Measurements from ENCODE around the gene ARHGAP26. TPM values are rescaled to one million over a fixed set of nuclear protein-coding genes. Genes with fewer than 3 reads are reported as not detected.

The ARHGAP26 gene
- total and polyA plus RNA-seq, 2 experiments from 2014 or later = 9.5 to 16.8 TPM

DNA sequence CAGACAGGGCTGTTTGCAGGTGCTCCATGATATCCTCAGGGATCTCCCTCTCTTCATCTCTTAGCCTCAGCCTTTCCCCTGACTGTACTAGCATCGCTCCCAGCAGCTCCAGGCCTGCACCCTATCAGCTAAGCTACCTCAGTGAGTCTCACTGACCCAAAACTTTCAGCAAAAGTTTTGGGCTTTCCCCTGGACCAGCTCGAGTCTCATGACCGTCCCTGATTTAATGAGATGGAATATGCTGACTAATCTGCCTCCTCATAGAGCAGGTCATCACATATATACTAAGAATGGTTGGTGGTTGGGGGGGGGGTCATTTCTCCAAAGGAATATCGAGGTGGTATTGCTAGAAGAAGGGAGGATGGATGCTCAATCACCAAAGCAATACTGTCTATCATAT lies 481.8 kb downstream of the ARHGAP26 start:
- DNase-seq (ENCODE audit: low spot score) = no peak
- no peaks in the 10 kb centered on the region for H3K36me3 Mint-ChIP-seq (ENCODE audit: low read depth)
- H3K4me3 Mint-ChIP-seq = no peak overlapping the region
- Histone ChIP-seq H3K27ac (ENCODE audit: low read depth) (no peak overlapping the region), H2AFZ (no peak overlapping the region), H3K4me3 (no peak overlapping the region), H3K4me2 (no peak overlapping the region), H3K27me3 (ENCODE audit: insufficient read depth) (no peaks in the 10 kb centered on the region), H3F3A (replicated peaks; ENCODE audit: low read depth) (no peaks in the 10 kb centered on the region), H3K36me3 (ENCODE audit: insufficient read depth) (no peaks in the 10 kb centered on the region), H4K20me1 (replicated peaks; ENCODE audit: insufficient read depth) (no peaks in the 10 kb centered on the region), H3K4me1 (ENCODE audit: insufficient read depth) (no peaks in the 10 kb centered on the region), H3K9me2 (ENCODE audit: insufficient read depth) (0 out of 2 replicates have a peak, but pooled peaks cover 8% of the 10 kb centered on the region), H3K79me2 (replicated peaks; ENCODE audit: insufficient read depth) (no peaks in the 10 kb centered on the region)
- ATAC-seq = no peak
- no peaks in the 10 kb centered on the region; the same call in 2 of the 3 replicates for H3K9me3 Mint-ChIP-seq
- H3K4me1 Mint-ChIP-seq = peaks cover 3% of the 10 kb centered on the region; the same call in 1 of the 3 replicates
- TF ChIP-seq, protein P1, sequence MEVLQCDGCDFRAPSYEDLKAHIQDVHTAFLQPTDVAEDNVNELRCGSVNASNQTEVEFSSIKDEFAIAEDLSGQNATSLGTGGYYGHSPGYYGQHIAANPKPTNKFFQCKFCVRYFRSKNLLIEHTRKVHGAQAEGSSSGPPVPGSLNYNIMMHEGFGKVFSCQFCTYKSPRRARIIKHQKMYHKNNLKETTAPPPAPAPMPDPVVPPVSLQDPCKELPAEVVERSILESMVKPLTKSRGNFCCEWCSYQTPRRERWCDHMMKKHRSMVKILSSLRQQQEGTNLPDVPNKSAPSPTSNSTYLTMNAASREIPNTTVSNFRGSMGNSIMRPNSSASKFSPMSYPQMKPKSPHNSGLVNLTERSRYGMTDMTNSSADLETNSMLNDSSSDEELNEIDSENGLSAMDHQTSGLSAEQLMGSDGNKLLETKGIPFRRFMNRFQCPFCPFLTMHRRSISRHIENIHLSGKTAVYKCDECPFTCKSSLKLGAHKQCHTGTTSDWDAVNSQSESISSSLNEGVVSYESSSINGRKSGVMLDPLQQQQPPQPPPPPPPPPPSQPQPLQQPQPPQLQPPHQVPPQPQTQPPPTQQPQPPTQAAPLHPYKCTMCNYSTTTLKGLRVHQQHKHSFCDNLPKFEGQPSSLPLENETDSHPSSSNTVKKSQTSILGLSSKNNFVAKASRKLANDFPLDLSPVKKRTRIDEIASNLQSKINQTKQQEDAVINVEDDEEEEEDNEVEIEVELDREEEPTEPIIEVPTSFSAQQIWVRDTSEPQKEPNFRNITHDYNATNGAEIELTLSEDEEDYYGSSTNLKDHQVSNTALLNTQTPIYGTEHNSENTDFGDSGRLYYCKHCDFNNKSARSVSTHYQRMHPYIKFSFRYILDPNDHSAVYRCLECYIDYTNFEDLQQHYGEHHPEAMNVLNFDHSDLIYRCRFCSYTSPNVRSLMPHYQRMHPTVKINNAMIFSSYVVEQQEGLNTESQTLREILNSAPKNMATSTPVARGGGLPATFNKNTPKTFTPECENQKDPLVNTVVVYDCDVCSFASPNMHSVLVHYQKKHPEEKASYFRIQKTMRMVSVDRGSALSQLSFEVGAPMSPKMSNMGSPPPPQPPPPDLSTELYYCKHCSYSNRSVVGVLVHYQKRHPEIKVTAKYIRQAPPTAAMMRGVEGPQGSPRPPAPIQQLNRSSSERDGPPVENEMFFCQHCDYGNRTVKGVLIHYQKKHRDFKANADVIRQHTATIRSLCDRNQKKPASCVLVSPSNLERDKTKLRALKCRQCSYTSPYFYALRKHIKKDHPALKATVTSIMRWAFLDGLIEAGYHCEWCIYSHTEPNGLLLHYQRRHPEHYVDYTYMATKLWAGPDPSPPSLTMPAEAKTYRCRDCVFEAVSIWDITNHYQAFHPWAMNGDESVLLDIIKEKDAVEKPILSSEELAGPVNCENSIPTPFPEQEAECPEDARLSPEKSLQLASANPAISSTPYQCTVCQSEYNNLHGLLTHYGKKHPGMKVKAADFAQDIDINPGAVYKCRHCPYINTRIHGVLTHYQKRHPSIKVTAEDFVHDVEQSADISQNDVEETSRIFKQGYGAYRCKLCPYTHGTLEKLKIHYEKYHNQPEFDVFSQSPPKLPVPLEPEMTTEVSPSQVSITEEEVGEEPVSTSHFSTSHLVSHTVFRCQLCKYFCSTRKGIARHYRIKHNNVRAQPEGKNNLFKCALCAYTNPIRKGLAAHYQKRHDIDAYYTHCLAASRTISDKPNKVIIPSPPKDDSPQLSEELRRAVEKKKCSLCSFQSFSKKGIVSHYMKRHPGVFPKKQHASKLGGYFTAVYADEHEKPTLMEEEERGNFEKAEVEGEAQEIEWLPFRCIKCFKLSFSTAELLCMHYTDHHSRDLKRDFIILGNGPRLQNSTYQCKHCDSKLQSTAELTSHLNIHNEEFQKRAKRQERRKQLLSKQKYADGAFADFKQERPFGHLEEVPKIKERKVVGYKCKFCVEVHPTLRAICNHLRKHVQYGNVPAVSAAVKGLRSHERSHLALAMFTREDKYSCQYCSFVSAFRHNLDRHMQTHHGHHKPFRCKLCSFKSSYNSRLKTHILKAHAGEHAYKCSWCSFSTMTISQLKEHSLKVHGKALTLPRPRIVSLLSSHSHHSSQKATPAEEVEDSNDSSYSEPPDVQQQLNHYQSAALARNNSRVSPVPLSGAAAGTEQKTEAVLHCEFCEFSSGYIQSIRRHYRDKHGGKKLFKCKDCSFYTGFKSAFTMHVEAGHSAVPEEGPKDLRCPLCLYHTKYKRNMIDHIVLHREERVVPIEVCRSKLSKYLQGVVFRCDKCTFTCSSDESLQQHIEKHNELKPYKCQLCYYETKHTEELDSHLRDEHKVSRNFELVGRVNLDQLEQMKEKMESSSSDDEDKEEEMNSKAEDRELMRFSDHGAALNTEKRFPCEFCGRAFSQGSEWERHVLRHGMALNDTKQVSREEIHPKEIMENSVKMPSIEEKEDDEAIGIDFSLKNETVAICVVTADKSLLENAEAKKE (CRISPR knock-in tag; IDR thresholded peaks at IDR 0.05) = no peak
- TF ChIP-seq EZH2 (IDR thresholded peaks at IDR 0.05; ENCODE audit: low read depth, unreplicated experiment) (no peak), NANOG (IDR thresholded peaks at IDR 0.05; ENCODE audit: borderline replicate concordance) (no peak), ZNF331 (CRISPR knock-in tag; IDR thresholded peaks at IDR 0.05; ENCODE audit: low read depth) (no peak), STAT1 (IDR thresholded peaks at IDR 0.05; ENCODE audit: unreplicated experiment) (no peak), CTCF (conservative IDR thresholded peaks at IDR 0.05; ENCODE audit: low read depth in 2 of 2) (no peak), JUNB (IDR thresholded peaks at IDR 0.05; ENCODE audit: unreplicated experiment) (no peak), CREB1 (CRISPR knock-in tag; IDR thresholded peaks at IDR 0.05; ENCODE audit: low read depth) (no peak), ZNF114 (CRISPR knock-in tag; IDR thresholded peaks at IDR 0.05) (no peak), EZH2phosphoT487 (IDR thresholded peaks at IDR 0.05; ENCODE audit: unreplicated experiment) (no peak), POLR2AphosphoS5 (IDR thresholded peaks at IDR 0.05; ENCODE audit: low read depth) (no peak)
- TF ChIP-seq, protein P2, sequence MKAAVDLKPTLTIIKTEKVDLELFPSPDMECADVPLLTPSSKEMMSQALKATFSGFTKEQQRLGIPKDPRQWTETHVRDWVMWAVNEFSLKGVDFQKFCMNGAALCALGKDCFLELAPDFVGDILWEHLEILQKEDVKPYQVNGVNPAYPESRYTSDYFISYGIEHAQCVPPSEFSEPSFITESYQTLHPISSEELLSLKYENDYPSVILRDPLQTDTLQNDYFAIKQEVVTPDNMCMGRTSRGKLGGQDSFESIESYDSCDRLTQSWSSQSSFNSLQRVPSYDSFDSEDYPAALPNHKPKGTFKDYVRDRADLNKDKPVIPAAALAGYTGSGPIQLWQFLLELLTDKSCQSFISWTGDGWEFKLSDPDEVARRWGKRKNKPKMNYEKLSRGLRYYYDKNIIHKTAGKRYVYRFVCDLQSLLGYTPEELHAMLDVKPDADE (IDR thresholded peaks at IDR 0.05) = no peak
- TF ChIP-seq, protein P3, sequence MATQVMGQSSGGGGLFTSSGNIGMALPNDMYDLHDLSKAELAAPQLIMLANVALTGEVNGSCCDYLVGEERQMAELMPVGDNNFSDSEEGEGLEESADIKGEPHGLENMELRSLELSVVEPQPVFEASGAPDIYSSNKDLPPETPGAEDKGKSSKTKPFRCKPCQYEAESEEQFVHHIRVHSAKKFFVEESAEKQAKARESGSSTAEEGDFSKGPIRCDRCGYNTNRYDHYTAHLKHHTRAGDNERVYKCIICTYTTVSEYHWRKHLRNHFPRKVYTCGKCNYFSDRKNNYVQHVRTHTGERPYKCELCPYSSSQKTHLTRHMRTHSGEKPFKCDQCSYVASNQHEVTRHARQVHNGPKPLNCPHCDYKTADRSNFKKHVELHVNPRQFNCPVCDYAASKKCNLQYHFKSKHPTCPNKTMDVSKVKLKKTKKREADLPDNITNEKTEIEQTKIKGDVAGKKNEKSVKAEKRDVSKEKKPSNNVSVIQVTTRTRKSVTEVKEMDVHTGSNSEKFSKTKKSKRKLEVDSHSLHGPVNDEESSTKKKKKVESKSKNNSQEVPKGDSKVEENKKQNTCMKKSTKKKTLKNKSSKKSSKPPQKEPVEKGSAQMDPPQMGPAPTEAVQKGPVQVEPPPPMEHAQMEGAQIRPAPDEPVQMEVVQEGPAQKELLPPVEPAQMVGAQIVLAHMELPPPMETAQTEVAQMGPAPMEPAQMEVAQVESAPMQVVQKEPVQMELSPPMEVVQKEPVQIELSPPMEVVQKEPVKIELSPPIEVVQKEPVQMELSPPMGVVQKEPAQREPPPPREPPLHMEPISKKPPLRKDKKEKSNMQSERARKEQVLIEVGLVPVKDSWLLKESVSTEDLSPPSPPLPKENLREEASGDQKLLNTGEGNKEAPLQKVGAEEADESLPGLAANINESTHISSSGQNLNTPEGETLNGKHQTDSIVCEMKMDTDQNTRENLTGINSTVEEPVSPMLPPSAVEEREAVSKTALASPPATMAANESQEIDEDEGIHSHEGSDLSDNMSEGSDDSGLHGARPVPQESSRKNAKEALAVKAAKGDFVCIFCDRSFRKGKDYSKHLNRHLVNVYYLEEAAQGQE (IDR thresholded peaks at IDR 0.05; ENCODE audit: unreplicated experiment) = no peak
- no peak overlapping the region for H3K27ac Mint-ChIP-seq
- peaks cover 6% of the 10 kb centered on the region for H3K27me3 Mint-ChIP-seq (ENCODE audit: insufficient read depth, low read depth, poor library complexity)

All from GM23338 (cell line).